ENCODE measurements around the gene KIR2DL4.
"Not testable (repeated sequence)": the region's sequence is repeated elsewhere in the genome, so short reads cannot be mapped to it uniquely, and the experiment has no call there.

KIR2DL4 gene

GRCh38 chr19:54859421-54859820 is 56.0 kb downstream of the KIR2DL4 start:
- H3K27ac ChIP-seq; DNase-seq (ENCODE audit: low read depth, low spot score): not testable (repeated sequence)

- DNase-seq (ENCODE audit: low read depth, low spot score); H3K27ac ChIP-seq: not testable (repeated sequence)
Observed at GRCh38 chr19:54863459-54863858, 60.0 kb downstream of the KIR2DL4 start.
